Measurements from ENCODE around the gene GAL3ST1. TPM values are rescaled to one million over a fixed set of nuclear protein-coding genes. Genes with fewer than 3 reads are reported as not detected.
A peak's percentile ranks its signal among the peaks of the same experiment; 100 is the strongest.
"Not testable (repeated sequence)": the region's sequence is repeated elsewhere in the genome, so short reads cannot be mapped to it uniquely, and the experiment has no call there.

Gene GAL3ST1
- total RNA-seq, 6 donors from 2014 or later, result 1.7 to 8.4 (median 3.5) TPM

DNA sequence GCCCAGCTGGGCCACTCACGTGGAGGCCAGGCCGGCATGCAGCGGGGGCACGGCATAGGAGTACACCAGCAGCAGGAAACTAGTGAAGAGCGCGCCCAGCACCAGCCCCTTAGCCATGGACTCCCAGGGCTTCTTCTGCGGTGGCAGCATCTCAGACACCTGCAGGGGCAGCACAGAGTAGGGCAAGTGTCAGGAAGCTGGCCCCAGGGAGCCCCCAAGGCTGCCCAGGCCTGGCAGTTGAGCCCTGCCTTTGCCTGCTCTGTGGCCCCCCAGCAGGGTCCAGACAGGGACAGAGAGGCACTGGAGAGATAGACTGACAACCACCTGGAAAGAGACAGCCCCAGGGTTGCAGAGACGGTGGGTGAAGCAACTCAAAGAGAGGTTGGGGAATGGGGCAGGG, 17.2 kb downstream of the GAL3ST1 start:
- no peaks in the 10 kb centered on the region for H3K9me3 ChIP-seq
- 78 to 85% methylated on average over 1 to 8 of the region's 8 CpGs for WGBS, 2 donors
- H3K27me3 ChIP-seq, result no peaks in the 10 kb centered on the region
- no peak overlapping the region for H3K27ac ChIP-seq
- H3K4me1 ChIP-seq, result no peaks in the 10 kb centered on the region
- H3K36me3 ChIP-seq, result no peaks in the 10 kb centered on the region
- no peak for ATAC-seq (ENCODE audit: low FRiP score in 2 of 2)
- TF ChIP-seq POLR2A (IDR thresholded peaks at IDR 0.05) (no peak), POLR2AphosphoS5 (IDR thresholded peaks at IDR 0.05) (no peak), EP300 (IDR thresholded peaks at IDR 0.05) (no peak)
- TF ChIP-seq, protein P1, sequence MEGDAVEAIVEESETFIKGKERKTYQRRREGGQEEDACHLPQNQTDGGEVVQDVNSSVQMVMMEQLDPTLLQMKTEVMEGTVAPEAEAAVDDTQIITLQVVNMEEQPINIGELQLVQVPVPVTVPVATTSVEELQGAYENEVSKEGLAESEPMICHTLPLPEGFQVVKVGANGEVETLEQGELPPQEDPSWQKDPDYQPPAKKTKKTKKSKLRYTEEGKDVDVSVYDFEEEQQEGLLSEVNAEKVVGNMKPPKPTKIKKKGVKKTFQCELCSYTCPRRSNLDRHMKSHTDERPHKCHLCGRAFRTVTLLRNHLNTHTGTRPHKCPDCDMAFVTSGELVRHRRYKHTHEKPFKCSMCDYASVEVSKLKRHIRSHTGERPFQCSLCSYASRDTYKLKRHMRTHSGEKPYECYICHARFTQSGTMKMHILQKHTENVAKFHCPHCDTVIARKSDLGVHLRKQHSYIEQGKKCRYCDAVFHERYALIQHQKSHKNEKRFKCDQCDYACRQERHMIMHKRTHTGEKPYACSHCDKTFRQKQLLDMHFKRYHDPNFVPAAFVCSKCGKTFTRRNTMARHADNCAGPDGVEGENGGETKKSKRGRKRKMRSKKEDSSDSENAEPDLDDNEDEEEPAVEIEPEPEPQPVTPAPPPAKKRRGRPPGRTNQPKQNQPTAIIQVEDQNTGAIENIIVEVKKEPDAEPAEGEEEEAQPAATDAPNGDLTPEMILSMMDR (IDR thresholded peaks at IDR 0.05), result no peak
- no peak for DNase-seq
- H3K4me3 ChIP-seq, result no peak overlapping the region

DNA sequence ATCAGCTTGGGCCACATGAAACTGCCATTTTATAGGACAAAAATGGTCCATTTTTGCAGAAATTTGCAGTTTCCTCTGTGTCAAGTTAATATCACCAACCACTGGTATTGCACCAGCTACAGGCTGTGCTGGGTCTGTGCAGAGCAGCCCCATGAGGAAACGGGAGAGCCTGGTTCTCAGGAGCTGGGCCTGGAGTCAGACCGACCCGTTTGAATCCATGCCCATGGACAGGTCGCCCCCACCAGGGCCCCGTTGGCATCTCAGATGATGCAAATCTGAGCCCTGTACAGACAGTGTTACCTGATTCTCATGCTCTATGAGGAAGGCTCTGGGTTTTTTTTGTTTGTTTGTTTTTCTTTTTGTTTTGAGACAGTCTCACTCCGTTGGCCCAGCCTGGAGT, 18.1 kb downstream of the GAL3ST1 start:
- ATAC-seq (ENCODE audit: low FRiP score in 2 of 2) (peak in 1 of 2 donors; percentile 42), DNase-seq (no peak)
- Histone ChIP-seq H3K27me3 (no peaks in the 10 kb centered on the region), H3K27ac (no peak overlapping the region), H3K4me3 (no peak overlapping the region), H3K36me3 (no peaks in the 10 kb centered on the region), H3K9me3 (no peaks in the 10 kb centered on the region), H3K4me1 (no peaks in the 10 kb centered on the region)
- WGBS, 2 donors, result 70 to 74% methylated on average over 6 of the region's 6 CpGs
- no peak for TF ChIP-seq POLR2AphosphoS5 (IDR thresholded peaks at IDR 0.05)
- TF ChIP-seq, protein P1 (IDR thresholded peaks at IDR 0.05), result peak in 1 of 6 experiments; percentile 11

DNA sequence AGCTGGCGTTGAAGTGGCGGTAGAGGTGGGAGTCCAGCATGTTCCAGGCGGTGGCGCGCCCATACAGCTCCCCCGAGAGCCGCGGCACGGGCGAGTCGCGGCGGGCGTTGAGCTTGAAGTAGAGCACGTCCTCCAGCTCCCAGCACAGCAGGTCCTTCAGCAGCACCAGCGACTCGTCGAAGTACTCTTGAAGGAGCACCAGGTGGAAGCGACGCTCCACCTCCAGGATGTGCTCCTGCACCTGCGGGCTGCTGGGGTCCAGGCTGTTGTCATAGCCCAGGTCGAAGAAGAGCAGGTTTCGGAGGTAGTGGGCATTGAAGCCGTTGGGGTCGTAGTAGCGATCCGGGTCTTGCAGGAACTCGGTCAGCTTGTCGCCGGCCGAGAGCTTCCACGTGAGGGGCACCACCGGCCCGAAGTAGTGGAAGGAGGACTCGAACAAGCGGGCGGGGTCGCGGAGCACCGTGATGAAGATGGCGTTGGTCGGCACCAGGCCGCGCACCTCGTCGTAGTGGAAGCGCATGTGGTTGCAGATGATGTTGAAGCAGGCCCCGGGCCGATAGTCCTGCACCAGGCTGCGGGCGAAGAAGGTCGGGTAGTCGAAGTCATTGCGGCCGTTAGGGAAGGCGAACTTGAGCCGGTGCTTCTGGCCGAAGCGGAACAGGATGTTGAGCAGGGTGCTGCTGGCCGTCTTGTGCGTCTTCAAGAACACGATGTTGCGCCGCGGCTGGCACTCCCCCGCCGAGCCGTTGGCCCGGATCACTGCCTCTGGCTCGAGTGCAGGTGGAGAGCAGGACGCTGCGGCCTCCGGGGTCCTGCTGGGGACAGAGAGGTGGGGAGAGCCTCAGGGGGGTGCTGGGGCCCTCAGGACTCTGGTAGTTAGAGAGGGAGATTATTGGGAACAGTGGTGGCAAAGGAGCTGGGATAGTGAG, 18.9 kb downstream of the GAL3ST1 start:
- H3K27me3 ChIP-seq, result no peaks in the 10 kb centered on the region
- no peak for ATAC-seq (ENCODE audit: low FRiP score in 2 of 2)
- H3K9me3 ChIP-seq, result no peaks in the 10 kb centered on the region
- TF ChIP-seq POLR2A (IDR thresholded peaks at IDR 0.05) (no peak), EP300 (IDR thresholded peaks at IDR 0.05) (no peak), POLR2AphosphoS5 (IDR thresholded peaks at IDR 0.05) (no peak)
- TF ChIP-seq, protein P1 (IDR thresholded peaks at IDR 0.05), result no peak
- H3K27ac ChIP-seq, result no peak overlapping the region
- no peaks in the 10 kb centered on the region for H3K4me1 ChIP-seq
- no peak overlapping the region for H3K4me3 ChIP-seq
- H3K36me3 ChIP-seq, result no peaks in the 10 kb centered on the region
- peak in 1 of 2 donors; percentile 83 for DNase-seq
- WGBS, 2 donors, result 93 to 96% methylated on average over 70 to 73 of the region's 73 CpGs

DNA sequence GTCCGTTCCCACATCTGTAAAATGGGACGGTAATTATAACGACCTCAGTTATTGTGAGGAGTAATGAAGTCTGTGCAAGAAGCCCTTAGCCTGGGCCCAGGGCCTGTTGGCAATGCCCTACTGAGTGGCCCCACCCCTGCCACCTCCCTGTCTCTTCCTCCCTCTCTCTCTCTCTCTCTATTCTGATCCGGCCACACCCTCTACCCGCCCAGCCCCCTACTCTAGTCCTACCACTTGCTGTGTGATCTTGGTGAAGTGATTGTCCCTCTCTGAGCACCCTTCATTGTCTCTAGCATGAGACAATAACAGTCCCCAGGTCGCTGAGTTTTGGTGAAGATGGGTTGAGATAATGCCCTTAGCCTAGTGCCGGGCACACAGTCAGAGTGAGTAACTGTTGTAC, 20.5 kb downstream of the GAL3ST1 start:
- ATAC-seq (ENCODE audit: low FRiP score in 2 of 2) (no peak), DNase-seq (no peak)
- 92% methylated on average over 7 of the region's 7 CpGs for WGBS, 2 donors
- no peak overlapping the region for H3K4me3 ChIP-seq
- TF ChIP-seq POLR2A (IDR thresholded peaks at IDR 0.05), result no peak
- no peak for TF ChIP-seq POLR2AphosphoS5 (IDR thresholded peaks at IDR 0.05)
- no peak for TF ChIP-seq EP300 (IDR thresholded peaks at IDR 0.05)
- TF ChIP-seq, protein P1 (IDR thresholded peaks at IDR 0.05), result no peak
- no peaks in the 10 kb centered on the region for H3K27me3 ChIP-seq
- H3K27ac ChIP-seq, result no peak overlapping the region
- no peaks in the 10 kb centered on the region for H3K9me3 ChIP-seq
- H3K4me1 ChIP-seq, result no peaks in the 10 kb centered on the region
- no peaks in the 10 kb centered on the region for H3K36me3 ChIP-seq

DNA sequence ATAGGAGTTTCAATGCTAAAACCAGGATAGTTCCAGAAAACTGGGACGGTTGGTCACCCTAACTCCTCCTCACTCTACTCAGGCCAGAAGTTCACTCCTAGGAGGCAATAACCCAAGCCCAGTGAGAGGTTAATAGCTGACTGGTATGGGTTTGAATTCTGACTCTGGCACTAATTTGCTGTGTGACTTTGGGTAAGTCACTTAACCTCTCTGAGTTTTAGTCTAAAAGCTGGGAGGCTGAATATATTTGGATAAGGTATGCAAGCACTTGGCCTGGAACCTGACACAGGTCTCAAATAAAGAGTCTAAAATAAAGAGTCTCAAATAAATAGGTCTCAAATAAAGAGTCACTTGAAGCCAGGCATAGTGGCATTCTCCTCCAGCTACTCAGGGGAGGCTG, 21.7 kb downstream of the GAL3ST1 start:
- Histone ChIP-seq H3K9me3 (no peaks in the 10 kb centered on the region), H3K4me1 (no peaks in the 10 kb centered on the region), H3K36me3 (no peaks in the 10 kb centered on the region), H3K4me3 (no peak overlapping the region), H3K27me3 (no peaks in the 10 kb centered on the region), H3K27ac (no peak overlapping the region)
- WGBS, 2 donors, result 0 to 50% methylated on average over 1 of the region's 1 CpG
- TF ChIP-seq, protein P1 (IDR thresholded peaks at IDR 0.05), result no peak
- no peak for TF ChIP-seq POLR2A (IDR thresholded peaks at IDR 0.05)
- no peak for TF ChIP-seq POLR2AphosphoS5 (IDR thresholded peaks at IDR 0.05)
- no peak for TF ChIP-seq EP300 (IDR thresholded peaks at IDR 0.05)
- ATAC-seq (ENCODE audit: low FRiP score in 2 of 2) (no peak), DNase-seq (no peak)

DNA sequence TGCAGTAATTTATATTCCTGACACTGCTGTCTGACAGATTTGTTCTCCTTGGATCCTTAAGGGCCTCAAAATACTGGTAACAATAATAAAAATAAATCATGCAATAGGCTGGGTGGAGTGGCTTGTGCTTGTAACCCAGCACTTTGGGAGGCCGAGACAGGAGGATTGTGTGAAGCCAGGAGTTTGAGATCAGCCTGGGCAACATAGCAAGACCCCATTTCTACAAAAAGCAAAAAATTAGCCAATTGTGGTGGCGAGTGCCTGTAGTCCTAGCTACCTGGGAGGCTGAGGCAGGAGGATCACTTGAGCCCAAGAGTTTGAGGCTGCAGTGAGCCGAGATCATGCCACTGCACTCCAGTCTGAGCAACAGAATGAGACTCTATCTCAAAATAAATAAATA, 22.7 kb downstream of the GAL3ST1 start:
- not testable (repeated sequence) for H3K9me3 ChIP-seq; H3K4me3 ChIP-seq; H3K36me3 ChIP-seq; H3K27ac ChIP-seq; H3K27me3 ChIP-seq; DNase-seq; ATAC-seq (ENCODE audit: low FRiP score in 2 of 2); H3K4me1 ChIP-seq
- 92 to 96% methylated on average over 3 of the region's 3 CpGs for WGBS, 2 donors
